Measurements from ENCODE around the gene CFAP92.

CFAP92 gene
- 0.39 to 7.8 (median 0.72) reads per million in 4 donors for total RNA-seq

DNA sequence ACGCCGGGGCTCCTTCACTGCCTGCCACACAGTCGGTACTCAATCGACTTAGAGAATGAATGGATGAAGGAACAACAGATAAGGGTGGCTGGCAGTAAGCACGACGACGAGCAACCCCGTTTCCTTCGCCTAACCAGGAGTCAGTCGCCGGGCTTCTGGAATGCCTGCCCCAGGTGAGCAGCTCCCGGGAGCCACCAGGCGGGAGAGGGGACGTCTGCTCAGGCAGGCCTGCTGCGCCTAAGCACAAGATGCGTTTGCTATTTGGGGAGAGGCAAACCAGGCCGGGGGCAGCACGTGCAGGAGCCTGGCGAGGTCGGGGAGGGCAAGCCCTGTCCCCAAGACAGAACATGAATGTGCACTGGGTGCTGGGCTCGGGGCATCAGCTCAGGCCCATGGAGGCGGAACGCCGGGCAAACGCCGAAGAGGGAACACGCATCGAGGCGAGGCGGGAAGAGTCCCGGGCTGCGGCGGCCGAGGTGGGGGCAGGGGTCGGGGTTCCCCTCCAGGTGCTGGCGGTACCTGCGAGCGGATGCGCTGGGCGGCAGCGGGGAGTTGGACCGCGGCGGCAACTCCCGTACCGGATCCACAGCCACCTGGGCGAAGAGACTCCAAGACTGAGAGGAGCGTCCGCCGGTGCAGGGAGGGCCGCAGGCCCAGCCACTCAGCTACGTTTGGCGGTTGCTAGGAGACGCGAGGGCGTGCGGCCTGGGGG, at the start of gene CFAP92:
Gene CFAP92 (minus strand): TSS at position 616 of the 712 bp plus-strand sequence. CDS start 772 bp downstream, outside the sequence.
- peak; percentile 81 to 90 (median 86) for DNase-seq

DNA sequence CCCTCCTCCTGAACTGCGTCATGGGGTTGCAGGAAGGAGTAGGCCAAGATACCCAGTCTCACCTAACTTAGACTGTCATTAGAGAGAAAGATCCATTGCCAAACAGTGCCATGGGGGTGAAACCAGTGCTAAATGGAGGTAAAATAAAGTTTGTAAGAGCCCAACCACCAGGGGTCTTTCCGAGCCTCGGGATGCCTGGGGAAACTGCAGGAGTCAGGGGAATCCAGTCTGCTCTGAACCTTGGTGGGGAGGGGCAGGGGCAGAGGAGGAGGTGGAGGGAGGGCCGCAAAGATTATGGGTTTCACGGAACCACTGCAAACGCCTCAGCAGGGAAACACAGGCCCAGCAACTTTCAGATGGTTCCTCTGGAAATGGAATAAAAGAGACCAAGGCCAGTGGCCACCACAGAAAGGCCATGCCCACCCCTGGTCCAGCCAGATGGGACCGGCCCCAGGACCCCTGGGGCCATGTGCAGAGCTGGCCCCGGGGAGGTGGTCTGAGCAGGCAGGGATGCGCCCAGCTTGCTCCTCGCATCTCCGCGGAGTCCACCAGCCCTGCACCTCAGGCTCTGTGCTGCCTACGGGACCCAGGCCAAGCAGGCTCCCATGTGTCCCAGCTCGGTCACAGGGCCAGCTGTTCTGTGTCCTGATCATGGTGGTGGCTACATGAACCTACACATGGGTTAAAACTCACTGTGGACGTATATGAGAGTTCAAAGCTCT, 46.9 kb upstream of the CFAP92 start:
- DNase-seq = no peak

- no peak for DNase-seq
Measured at GRCh38 chr3:129040039-129040336, 46.1 kb upstream of the CFAP92 start.

DNA sequence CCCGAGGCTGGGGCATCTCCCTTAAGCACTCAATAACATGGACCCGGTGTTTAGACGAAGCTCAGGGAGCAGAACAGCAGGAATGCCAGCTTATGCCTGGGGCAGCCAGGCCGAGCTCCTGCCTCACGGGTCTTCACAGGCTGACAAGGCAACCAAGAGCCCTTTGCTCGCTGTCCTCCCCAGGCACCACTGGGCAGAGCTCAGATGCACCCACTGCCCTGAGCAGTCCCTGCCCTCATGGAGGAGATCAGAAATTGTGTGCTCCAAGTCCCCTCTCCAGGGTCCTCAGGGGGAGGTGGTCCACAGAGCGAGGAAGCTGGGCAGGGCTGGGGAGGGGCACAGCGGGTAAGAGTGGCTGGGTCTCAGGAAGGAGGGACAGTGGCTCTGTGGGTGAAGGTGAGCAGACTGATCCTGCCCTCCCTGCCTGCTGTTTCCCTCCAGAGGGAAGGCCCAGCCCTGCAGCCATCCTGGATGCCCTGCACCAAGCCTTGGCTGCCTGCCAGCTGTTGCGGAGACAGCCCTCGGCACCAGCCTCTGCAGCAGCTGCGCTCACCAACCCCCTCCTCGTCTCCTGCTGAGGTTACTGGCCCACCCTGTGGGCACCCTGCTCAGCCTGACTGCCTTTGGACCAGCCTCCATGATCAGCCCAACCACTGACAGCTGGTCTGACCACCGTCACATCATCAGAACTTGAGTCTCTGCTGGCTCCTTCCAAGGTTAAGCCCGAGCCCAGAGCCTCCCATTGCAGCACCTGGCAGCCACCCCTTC, 45.6 kb upstream of the CFAP92 start:
- no peak for DNase-seq

DNA sequence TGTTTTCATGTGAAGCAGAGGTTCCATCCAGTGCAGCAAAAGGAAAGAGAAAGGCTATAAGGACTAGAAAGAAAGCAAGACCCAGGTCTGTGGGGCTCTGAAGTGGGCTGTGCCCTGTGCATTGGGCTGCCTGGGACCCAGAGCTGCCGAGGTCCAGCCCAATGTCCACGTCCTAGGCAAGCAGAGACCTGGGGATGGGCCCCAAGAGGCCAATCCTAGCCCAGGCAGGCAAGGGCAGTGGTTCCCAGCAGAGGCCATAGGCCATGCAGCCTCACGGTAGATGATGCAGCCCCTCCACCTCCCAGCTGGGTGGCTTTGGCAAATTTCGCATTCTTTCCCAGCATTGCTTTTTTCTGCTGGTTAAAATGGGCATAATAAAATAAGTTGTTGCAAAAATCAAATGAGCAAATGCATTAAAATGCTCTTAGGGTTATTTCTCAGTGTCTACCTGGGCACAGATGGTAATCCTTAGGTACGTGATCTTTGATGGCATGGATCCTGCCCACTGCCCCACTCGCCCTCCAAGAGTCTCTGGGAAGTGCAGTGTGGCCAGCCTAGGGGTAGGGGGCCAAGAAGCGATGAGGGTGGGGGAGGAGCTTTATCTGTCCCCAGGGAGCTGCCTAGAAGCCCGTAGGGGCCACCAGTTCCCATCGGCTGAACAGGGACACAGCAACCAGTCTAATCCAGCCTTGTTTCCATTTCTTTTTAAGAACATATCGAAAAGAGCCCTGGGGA, 44.4 kb upstream of the CFAP92 start:
- DNase-seq = no peak

DNA sequence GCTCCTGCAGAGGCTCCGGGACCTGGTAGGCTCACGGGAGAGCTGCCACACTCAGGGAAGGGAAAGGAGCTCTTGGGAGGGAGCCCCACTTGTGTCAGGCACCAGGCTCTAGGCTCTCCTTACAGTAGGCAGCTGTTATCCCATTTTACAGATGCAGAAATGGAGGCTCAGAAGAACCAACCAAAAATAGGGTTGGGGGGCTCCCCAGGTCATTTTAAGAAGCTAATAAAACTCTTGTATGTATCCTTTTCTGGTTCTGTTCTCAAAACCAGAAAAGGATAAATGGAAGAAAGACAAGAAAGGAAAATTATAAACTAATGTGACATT, 43.2 kb upstream of the CFAP92 start:
- DNase-seq = no peak

GRCh38 chr3:129036222-129037092, 42.6 kb upstream of the CFAP92 start:
- no peak for DNase-seq

- no peak for DNase-seq
Measured at GRCh38 chr3:129035360-129036221, 41.7 kb upstream of the CFAP92 start.

DNA sequence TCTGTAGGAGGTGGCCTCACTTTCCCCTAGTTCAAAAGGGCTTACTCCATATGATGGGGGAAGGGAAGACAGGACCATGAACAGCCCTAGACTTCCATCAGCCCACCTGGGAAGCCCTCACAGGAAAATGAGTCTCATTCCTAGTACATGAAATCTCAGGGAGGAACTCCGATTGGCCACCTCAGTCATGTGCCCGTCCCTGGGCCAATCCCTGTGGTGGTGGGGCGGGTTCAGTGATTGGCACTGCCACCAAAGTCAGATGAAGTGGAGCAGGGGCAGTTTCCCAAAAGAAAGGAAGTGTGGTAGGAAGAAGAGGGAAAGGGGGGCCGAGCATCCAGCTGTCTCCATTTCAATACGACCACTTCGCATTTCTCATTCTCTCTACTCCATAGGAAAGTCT, 40.8 kb upstream of the CFAP92 start:
- DNase-seq = no peak

DNA sequence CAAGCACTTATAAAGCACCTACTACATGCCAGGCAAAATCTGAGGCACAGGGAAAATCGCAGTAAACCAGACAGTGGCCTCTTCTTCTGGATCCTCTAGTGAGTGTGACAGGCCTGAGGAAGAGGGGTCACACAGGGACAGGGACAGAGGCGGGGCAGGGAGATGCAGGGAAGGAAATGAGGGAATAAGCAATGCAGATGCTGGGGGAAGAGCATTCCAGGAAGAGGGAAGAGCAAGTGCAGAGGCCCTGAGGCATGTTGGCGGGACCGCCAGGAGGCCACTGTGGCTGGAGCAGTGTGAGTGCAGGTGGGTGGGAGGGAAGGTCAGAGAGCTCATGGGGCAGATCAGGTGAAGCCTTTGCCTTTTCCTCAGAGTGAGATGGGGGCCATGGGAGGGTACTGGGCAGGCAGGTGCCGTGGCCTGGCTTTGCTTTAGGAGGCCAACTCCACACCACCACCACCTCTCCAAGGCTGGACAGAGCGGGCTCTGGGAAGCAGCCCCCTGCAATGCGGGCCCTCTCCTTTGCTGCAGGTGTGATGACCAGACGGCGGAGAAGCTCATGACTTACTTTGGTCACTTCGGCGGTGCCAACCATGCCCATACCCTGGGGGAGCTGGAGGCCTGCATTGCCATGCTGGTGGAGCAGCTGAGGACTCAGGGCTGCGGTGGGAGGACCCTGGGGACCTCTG, 39.9 kb upstream of the CFAP92 start:
- no peak for DNase-seq

- no peak for DNase-seq
Measured at GRCh38 chr3:129033151-129033550, 39.3 kb upstream of the CFAP92 start.

GRCh38 chr3:129032716-129033115, 38.8 kb upstream of the CFAP92 start:
- DNase-seq = no peak

GRCh38 chr3:129031476-129032215, 37.8 kb upstream of the CFAP92 start:
- no peak for DNase-seq

DNA sequence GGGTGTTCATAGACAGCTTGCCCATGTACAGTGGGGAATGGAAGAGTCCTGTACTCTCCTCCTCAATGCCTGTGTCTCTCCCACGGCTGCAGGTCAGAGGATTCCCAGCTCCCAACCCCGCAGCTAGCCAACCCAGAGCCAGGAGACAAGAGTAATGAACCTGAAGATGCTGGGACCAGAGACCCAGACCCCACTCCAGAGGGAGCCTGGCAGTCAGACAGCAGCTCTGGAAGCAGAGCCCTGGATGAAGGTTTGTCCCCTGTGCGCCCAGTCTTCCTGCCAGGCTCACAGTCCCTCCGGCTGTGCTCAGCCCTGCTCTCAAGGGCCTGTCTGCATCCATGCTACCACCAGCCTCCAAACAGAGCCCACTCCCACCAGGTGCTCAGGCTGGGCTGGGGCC, 36.7 kb upstream of the CFAP92 start:
- no peak for DNase-seq

GRCh38 chr3:129028866-129029265, 35.0 kb upstream of the CFAP92 start:
- DNase-seq = no peak

- no peak for DNase-seq
Measured at GRCh38 chr3:129027544-129027880, 33.6 kb upstream of the CFAP92 start.

- peak; percentile 84 to 97 (median 88) for DNase-seq
Measured at GRCh38 chr3:129026728-129027543, 33.1 kb upstream of the CFAP92 start.

DNA sequence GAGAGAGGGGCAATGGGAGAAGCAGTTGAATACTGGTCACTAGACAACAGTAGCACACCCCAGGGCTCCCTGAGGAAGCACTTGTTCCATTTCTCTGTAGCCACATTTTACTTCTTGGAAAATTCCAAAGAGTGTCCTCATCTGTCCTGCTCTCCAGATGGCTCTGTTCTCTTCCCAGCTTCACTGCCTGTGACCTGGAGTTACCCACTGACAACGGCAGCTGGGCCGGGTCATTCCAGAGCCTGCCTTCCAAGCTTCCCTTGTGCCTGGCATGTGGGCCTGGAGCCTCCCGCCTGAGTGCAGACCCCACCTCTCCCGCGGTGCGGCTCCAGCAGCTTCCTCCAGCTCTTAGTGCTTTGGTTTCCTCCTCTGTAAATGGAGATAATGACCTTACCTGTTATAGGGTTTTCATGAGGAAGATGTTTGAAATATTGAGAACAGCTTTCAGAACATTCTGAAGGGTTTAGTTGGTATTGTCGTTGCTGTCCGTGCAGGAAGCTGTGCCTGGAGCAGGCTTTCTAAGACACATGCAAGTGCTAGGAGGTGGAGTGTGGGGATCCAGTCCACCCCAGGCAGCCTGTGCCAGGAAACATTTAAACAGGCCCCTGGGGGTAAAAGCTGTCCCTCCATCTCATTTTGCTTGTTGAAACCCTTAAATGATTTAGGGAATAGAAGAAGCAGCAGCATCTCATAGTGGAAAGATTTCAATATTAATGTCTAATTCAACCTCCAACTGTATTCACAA, 32.0 kb upstream of the CFAP92 start:
- DNase-seq = no peak
